GM12873 (cell line): ENCODE results near the gene IGFL3.

ENCODE experiments used
- TF ChIP-seq, protein P1 (sequence below): IDR thresholded peaks from 2 replicates; pipeline ENCODE4 v1.5.1; 2012; ENCODE audit warnings: low read depth, mild to moderate bottlenecking, moderate library complexity, low read length, control low read depth; ENCODE audit not compliant: insufficient read depth; ENCODE audit errors: missing control alignments

Gene IGFL3

GRCh38 chr19:46147791-46148288, 23.4 kb upstream of the IGFL3 start, which contains the start of gene IGFL2:
TSS of gene IGFL2 (plus strand) at chr19:46148238. CDS start at chr19:46148279, 41 bp downstream.
- TF ChIP-seq, protein P1, sequence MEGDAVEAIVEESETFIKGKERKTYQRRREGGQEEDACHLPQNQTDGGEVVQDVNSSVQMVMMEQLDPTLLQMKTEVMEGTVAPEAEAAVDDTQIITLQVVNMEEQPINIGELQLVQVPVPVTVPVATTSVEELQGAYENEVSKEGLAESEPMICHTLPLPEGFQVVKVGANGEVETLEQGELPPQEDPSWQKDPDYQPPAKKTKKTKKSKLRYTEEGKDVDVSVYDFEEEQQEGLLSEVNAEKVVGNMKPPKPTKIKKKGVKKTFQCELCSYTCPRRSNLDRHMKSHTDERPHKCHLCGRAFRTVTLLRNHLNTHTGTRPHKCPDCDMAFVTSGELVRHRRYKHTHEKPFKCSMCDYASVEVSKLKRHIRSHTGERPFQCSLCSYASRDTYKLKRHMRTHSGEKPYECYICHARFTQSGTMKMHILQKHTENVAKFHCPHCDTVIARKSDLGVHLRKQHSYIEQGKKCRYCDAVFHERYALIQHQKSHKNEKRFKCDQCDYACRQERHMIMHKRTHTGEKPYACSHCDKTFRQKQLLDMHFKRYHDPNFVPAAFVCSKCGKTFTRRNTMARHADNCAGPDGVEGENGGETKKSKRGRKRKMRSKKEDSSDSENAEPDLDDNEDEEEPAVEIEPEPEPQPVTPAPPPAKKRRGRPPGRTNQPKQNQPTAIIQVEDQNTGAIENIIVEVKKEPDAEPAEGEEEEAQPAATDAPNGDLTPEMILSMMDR = no peak

DNA sequence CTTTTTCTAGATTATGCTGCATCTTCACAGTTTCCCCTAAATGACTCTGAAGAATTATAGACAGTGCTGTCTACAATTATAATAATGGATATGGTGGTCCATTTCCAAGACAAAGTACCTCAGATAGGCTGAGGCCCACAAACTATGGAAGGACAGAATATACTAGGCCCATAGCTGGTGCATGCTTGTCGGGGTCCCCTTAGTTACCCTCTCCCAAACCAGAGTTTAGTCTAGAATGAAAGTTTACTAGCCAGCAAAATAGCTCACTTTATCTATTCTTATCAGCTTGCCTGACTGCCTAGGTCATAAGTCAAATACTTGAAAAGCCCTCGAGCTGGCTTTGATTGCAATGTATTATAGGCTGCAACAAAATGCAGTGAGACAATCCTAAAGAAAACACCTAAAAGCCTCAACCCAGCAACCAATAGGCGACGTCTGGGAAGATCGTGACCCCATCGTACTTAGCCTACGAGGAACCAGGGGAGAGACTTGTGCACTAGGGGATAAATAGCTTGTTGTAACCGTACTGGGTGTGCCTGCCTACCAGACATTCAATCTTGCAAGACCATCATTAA, 22.8 kb upstream of the IGFL3 start:
- TF ChIP-seq, protein P1 = no peak

DNA sequence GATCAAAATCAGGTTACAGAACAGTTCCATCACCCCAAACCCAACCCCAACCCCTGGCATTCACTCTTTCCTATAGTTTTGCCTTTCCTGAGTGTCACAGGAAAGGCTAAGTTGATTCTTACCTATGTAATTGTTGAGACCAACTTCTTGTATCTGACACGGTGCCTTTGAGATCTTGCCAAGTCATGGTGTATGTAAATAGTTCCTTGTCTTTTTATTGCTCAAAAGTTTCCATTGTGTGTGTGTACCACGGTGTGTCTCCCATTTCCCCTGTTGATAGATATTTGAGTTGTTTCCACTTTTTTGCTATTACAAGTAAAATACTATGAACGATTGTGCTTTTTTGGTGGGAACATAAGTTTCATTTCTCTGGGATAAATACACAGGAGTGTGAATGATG, 20.3 kb upstream of the IGFL3 start:
- TF ChIP-seq, protein P1 = no peak

DNA sequence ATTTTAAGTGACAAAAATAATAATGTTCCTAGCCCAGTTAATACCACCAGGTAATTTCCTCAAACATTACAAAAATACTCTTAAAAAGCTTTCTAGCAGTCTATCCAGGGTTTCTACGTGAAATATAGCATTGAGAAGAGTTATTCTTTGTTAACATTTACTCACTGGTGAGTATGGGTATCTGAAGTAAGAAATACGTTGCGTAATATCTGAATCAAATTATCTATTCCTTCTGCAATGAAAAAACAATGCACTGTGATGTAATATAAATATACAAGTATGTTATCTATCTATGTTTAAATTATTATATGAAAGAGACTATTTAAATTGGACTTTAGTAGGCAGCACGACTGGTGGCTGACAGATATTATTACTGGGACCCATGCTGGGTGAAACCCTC, 17.8 kb upstream of the IGFL3 start:
- TF ChIP-seq, protein P1 = no peak

DNA sequence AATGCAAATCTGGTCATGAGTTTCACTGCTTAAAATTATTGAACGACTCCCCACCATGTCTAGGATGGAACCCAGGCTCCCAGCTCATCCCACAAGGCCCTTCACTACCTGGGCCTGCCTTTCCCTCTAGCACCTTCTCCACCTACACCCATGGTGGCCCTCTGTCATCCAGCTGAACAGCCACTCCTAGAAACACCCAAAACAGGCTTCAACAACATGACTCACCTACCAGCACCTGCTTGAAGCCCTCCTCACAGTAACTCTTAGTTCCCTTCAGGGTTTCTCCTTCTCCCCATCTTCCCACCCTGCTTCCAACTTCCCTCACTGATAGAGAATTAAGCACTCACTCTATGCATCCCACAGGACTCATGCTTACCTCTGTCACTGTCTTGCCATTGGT, 16.9 kb upstream of the IGFL3 start:
- TF ChIP-seq, protein P1 = no peak

GRCh38 chr19:46137915-46138473, 13.5 kb upstream of the IGFL3 start:
- TF ChIP-seq, protein P1 = no peak

DNA sequence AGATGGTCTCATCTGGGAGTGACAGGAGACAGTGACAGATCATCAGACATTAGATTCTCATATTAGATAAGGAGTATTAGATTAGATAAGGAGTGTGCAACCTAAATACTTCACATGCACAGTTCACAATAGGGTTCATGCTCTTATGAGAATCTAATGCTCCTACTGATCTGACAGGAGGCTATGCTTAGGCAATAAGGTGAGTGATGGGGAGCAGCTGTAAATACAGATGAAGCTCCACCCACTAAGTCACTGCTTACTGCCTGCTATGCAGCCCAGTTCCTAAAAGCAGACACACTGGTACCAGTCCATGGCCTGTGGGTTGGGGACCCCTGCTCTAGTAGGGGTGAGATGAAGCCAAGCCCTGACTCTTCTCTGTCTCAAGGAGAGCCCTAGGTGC, 10.0 kb upstream of the IGFL3 start:
- TF ChIP-seq, protein P1 = no peak
